ENCODE data around the gene NFATC2.

GRCh38 chr20:51452734-51453365 is 89.7 kb downstream of the NFATC2 start:
- TF ChIP-seq CTCF (IDR thresholded peaks at IDR 0.05 in 4 of 5, conservative IDR thresholded peaks at IDR 0.05 in 1 of 5) (no peak), POLR2A (IDR thresholded peaks at IDR 0.05) (no peak)
